ENCODE data around the gene PARD3B.
"Not testable (repeated sequence)": the region's sequence is repeated elsewhere in the genome, so short reads cannot be mapped to it uniquely, and the experiment has no call there.

PARD3B gene

GRCh38 chr2:205216580-205216979, 671.3 kb downstream of the PARD3B start:
- no peak for FAIRE-seq

- no peak for FAIRE-seq
These were observed 671.7 kb downstream of the PARD3B start for GRCh38 chr2:205217004-205217403.

GRCh38 chr2:205218056-205218455, 672.8 kb downstream of the PARD3B start:
- FAIRE-seq, result no peak

- FAIRE-seq, result not testable (repeated sequence)
These were observed 673.5 kb downstream of the PARD3B start for GRCh38 chr2:205218816-205219215.

GRCh38 chr2:205220559-205220958, 675.3 kb downstream of the PARD3B start:
- no peak for FAIRE-seq

- FAIRE-seq, result no peak
These were observed 686.8 kb downstream of the PARD3B start for GRCh38 chr2:205232086-205232485.

- no peak for FAIRE-seq
These were observed 690.2 kb downstream of the PARD3B start for GRCh38 chr2:205235434-205235833.

GRCh38 chr2:205237524-205237923, 692.2 kb downstream of the PARD3B start:
- FAIRE-seq, result no peak

GRCh38 chr2:205245001-205245400, 699.7 kb downstream of the PARD3B start:
- FAIRE-seq, result no peak

GRCh38 chr2:205245652-205246051, 700.4 kb downstream of the PARD3B start:
- peak; percentile 91 for FAIRE-seq

GRCh38 chr2:205259121-205259520, 713.8 kb downstream of the PARD3B start:
- FAIRE-seq, result no peak

- peak; percentile 45 for FAIRE-seq
These were observed 716.3 kb downstream of the PARD3B start for GRCh38 chr2:205261516-205262020.

GRCh38 chr2:205267323-205267722, 722.0 kb downstream of the PARD3B start:
- FAIRE-seq, result no peak

- FAIRE-seq, result no peak
These were observed 725.4 kb downstream of the PARD3B start for GRCh38 chr2:205270689-205271088.

GRCh38 chr2:205273148-205273547, 727.9 kb downstream of the PARD3B start:
- FAIRE-seq, result no peak

- no peak for FAIRE-seq
These were observed 728.4 kb downstream of the PARD3B start for GRCh38 chr2:205273627-205274026.

- FAIRE-seq, result no peak
These were observed 729.5 kb downstream of the PARD3B start for GRCh38 chr2:205274801-205275200.

GRCh38 chr2:205276116-205276777, 731.0 kb downstream of the PARD3B start:
- FAIRE-seq, result no peak

- no peak for FAIRE-seq
These were observed 735.4 kb downstream of the PARD3B start for GRCh38 chr2:205280596-205281236.

- no peak for FAIRE-seq
These were observed 738.5 kb downstream of the PARD3B start for GRCh38 chr2:205283736-205284270.

GRCh38 chr2:205284334-205284733, 739.1 kb downstream of the PARD3B start:
- FAIRE-seq, result no peak

- no peak for FAIRE-seq
These were observed 742.0 kb downstream of the PARD3B start for GRCh38 chr2:205287316-205287715.

GRCh38 chr2:205288686-205289085, 743.4 kb downstream of the PARD3B start:
- no peak for FAIRE-seq

GRCh38 chr2:205290299-205290698, 745.0 kb downstream of the PARD3B start:
- FAIRE-seq, result no peak

Measured in endometrium (tissue), 2 donors.